Astrocyte (in vitro differentiated cells and primary cell): Measurements from ENCODE around the gene PSME1.

Experiments used
- CTCF ChIP-seq: IDR thresholded peaks from 2 replicates; pipeline ENCODE4 v1.5.1; 2011; ENCODE audit warnings: low read depth, mild to moderate bottlenecking, inconsistent platforms, low read length, moderate library complexity; ENCODE audit not compliant: insufficient read depth
- EZH2 ChIP-seq: IDR thresholded peaks from 2 replicates; pipeline ENCODE4 v1.6.1; 2012; ENCODE audit warnings: mild to moderate bottlenecking, low read length, inconsistent platforms; ENCODE audit not compliant: insufficient read depth

- TF ChIP-seq CTCF (no peak), EZH2 (no peak)
These were observed at the start of gene PSME1 for GRCh38 chr14:24135834-24136683.
